Retinal pigment epithelial cell (primary cell): ENCODE results near the gene ADGRD1.

Source experiments
- DNase-seq: peaks from one replicate; pipeline ENCODE4 v3.0.0-alpha.2; 2010; ENCODE audit warnings: low read depth
- H3K4me3 ChIP-seq: 2 replicates; pipeline ENCODE4 v1.5.1; 2011; ENCODE audit warnings: mild to moderate bottlenecking, low read length, control low read depth, moderate library complexity
- CTCF ChIP-seq: conservative IDR thresholded peaks from 2 replicates; pipeline ENCODE4 v1.5.1; 2011; ENCODE audit warnings: low read depth, low read length, control low read depth, inconsistent platforms

Gene ADGRD1

GRCh38 chr12:131129839-131130238 is 176.1 kb downstream of the ADGRD1 start:
- H3K4me3 ChIP-seq = no peak overlapping the region
- DNase-seq = no peak
- no peak for TF ChIP-seq CTCF

- no peak for TF ChIP-seq CTCF
- DNase-seq = no peak
- H3K4me3 ChIP-seq = no peak overlapping the region
These were observed 176.7 kb downstream of the ADGRD1 start for GRCh38 chr12:131130311-131130911.

GRCh38 chr12:131131077-131131807 is 177.5 kb downstream of the ADGRD1 start:
- DNase-seq = no peak
- no peak overlapping the region for H3K4me3 ChIP-seq
- no peak for TF ChIP-seq CTCF

- H3K4me3 ChIP-seq = no peak overlapping the region
These were observed 178.1 kb downstream of the ADGRD1 start for GRCh38 chr12:131131808-131132117.

GRCh38 chr12:131132118-131132892 is 178.6 kb downstream of the ADGRD1 start:
- no peak overlapping the region for H3K4me3 ChIP-seq
- peak; percentile 42 for TF ChIP-seq CTCF
- DNase-seq = no peak

More at GRCh38 chr12:131131808-131132117, 178.1 kb downstream of the ADGRD1 start:
- DNase-seq = no peak
- no peak for TF ChIP-seq CTCF

GRCh38 chr12:131133015-131133905 is 179.6 kb downstream of the ADGRD1 start:
- DNase-seq = no peak
- no peak overlapping the region for H3K4me3 ChIP-seq
- TF ChIP-seq CTCF = no peak
